Loucy (cell line): ENCODE results near the gene CD14.

ENCODE experiments used
- CTCF ChIP-seq: fragments of 200-600 bp; sonication (generic); conservative IDR thresholded peaks from 2 replicates; pipeline ENCODE4 v1.5.1; 2014; ENCODE audit warnings: mild to moderate bottlenecking, antibody characterized with exemption, low read length
- EZH2phosphoT487 ChIP-seq: fragments of 200-600 bp; IDR thresholded peaks from 2 replicates; pipeline ENCODE4 v1.6.1; 2018; ENCODE audit warnings: antibody characterized with exemption, mild to moderate bottlenecking, moderate library complexity, borderline replicate concordance

- TF ChIP-seq CTCF (no peak), EZH2phosphoT487 (no peak)
Measured at GRCh38 chr5:140673187-140673976, 40.4 kb upstream of the CD14 start, which contains the start of gene DND1.
